ENCODE data around the gene C1S.
"Not testable (repeated sequence)": the region's sequence is repeated elsewhere in the genome, so short reads cannot be mapped to it uniquely, and the experiment has no call there.

Gene C1S

GRCh38 chr12:7107181-7107580 is 46.7 kb downstream of the C1S start:
- not testable (repeated sequence) for DNase-seq

GRCh38 chr12:7107636-7108002 is 47.1 kb downstream of the C1S start:
- no peak for DNase-seq

- peak; percentile 73 for DNase-seq
Measured at GRCh38 chr12:7108003-7108795, 47.7 kb downstream of the C1S start.

GRCh38 chr12:7108796-7109571 is 48.5 kb downstream of the C1S start, which contains the start of gene C1RL:
C1RL (minus strand) TSS chr12:7109214; CDS start chr12:7109180, 34 bp downstream.
- DNase-seq: peak; percentile 70

GRCh38 chr12:7109572-7109920 is 49.0 kb downstream of the C1S start:
- DNase-seq: no peak

GRCh38 chr12:7110661-7111060 is 50.1 kb downstream of the C1S start:
- no peak for DNase-seq

GRCh38 chr12:7112041-7112440 is 51.5 kb downstream of the C1S start:
- DNase-seq: no peak

GRCh38 chr12:7113389-7113871 is 52.9 kb downstream of the C1S start:
- DNase-seq: no peak

- DNase-seq: no peak
Measured at GRCh38 chr12:7114008-7114407, 53.5 kb downstream of the C1S start.

GRCh38 chr12:7114851-7115250 is 54.3 kb downstream of the C1S start:
- no peak for DNase-seq

- DNase-seq: no peak
Measured at GRCh38 chr12:7116196-7116595, 55.7 kb downstream of the C1S start.

- DNase-seq: no peak
Measured at GRCh38 chr12:7116916-7117315, 56.4 kb downstream of the C1S start.

- no peak for DNase-seq
Measured at GRCh38 chr12:7117670-7118069, 57.2 kb downstream of the C1S start.

- DNase-seq: no peak
Measured at GRCh38 chr12:7118881-7119280, 58.4 kb downstream of the C1S start.

- no peak for DNase-seq
Measured at GRCh38 chr12:7120166-7120565, 59.6 kb downstream of the C1S start.

All from activated effector memory CD4-positive, alpha-beta T cell treated with Interleukin-2 at 50 U/mL for 16 hours (primary cell).